Anterior cingulate cortex (tissue), 58 donors: ENCODE measurements around the gene IQCC.

Source experiments
- DNase-seq, 58 donors: peaks; one replicate each; lab custom pipeline; 2025; lab: John Stamatoyannopoulos, UW

Gene IQCC

GRCh38 chr1:32221980-32222755, 16.7 kb downstream of the IQCC start, which contains the start of the genes EIF3I and TMEM234:
EIF3I (plus strand) TSS chr1:32222407; CDS start chr1:32222442, 35 bp downstream.
TMEM234 (minus strand) TSS chr1:32222353; CDS start chr1:32222322, 31 bp downstream.
- peak; percentile 30 to 95 (median 86) for DNase-seq

GRCh38 chr1:32223683-32224082, 18.2 kb downstream of the IQCC start:
- DNase-seq = no peak

- no peak for DNase-seq
Measured at GRCh38 chr1:32224285-32224684, 18.8 kb downstream of the IQCC start.

GRCh38 chr1:32228771-32229170, 23.3 kb downstream of the IQCC start:
- DNase-seq = no peak

- DNase-seq = no peak
Measured at GRCh38 chr1:32231843-32232432, 26.5 kb downstream of the IQCC start.

GRCh38 chr1:32232558-32233304, 27.3 kb downstream of the IQCC start:
- no peak for DNase-seq

- DNase-seq = no peak
Measured at GRCh38 chr1:32234792-32235191, 29.3 kb downstream of the IQCC start.

- no peak for DNase-seq
Measured at GRCh38 chr1:32239337-32239736, 33.9 kb downstream of the IQCC start.

- no peak for DNase-seq
Measured at GRCh38 chr1:32239790-32240139, 34.3 kb downstream of the IQCC start.

GRCh38 chr1:32240140-32240951, 34.9 kb downstream of the IQCC start:
- DNase-seq = peak in 50 of 58 donors; percentile 14 to 78 (median 40)

- peak in 42 of 58 donors; percentile 6 to 72 (median 36) for DNase-seq
Measured at GRCh38 chr1:32241001-32241763, 35.7 kb downstream of the IQCC start.

GRCh38 chr1:32242341-32242851, 36.9 kb downstream of the IQCC start:
- DNase-seq = peak in 34 of 58 donors; percentile 3 to 60 (median 26)

- no peak for DNase-seq
Measured at GRCh38 chr1:32246888-32247273, 41.4 kb downstream of the IQCC start, which contains the start of gene FAM167B. FAM167B (plus strand) TSS chr1:32247222; CDS start chr1:32247422, 200 bp downstream.

- no peak for DNase-seq
Measured at GRCh38 chr1:32247452-32247851, 42.0 kb downstream of the IQCC start.

- peak in 14 of 58 donors; percentile 4 to 46 (median 13) for DNase-seq
Measured at GRCh38 chr1:32247983-32248889, 42.8 kb downstream of the IQCC start.

GRCh38 chr1:32249831-32250525, 44.5 kb downstream of the IQCC start:
- DNase-seq = no peak

GRCh38 chr1:32250893-32251716, 45.6 kb downstream of the IQCC start, which contains the start of gene LCK:
LCK (plus strand) TSS chr1:32251265; CDS start chr1:32274330, 23,065 bp downstream.
- no peak for DNase-seq
